ENCODE data around the gene DEF6.

DNA sequence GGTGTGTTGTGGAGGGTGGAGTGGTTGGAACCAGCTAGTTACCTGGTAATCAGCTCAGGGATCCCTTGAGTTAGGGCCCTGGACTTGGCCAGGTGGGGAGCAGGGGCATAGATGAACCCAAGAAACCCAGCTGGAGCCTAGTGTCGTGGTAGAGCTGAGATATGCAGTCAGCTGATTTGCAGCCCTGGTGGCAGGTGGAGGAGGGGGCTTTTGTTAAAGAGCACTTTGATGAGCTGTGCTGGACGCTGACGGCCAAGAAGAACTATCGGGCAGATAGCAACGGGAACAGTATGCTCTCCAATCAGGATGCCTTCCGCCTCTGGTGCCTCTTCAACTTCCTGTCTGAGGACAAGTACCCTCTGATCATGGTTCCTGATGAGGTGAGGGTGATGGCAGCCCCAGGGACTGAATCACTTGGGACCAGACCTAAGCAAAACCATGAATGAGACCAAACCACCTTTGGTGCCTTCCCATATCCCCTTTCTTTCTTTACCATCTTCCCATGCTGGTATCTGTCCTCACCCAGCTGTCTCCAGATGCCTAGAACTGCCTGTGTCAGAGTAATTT, 12.7 kb downstream of the DEF6 start:
- no peak for TF ChIP-seq TAF1 (IDR thresholded peaks at IDR 0.05; ENCODE audit: borderline replicate concordance, low read depth, low read length)
- TF ChIP-seq, protein P1, sequence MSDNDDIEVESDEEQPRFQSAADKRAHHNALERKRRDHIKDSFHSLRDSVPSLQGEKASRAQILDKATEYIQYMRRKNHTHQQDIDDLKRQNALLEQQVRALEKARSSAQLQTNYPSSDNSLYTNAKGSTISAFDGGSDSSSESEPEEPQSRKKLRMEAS (IDR thresholded peaks at IDR 0.05; ENCODE audit: low read depth) = no peak
